Measurements from ENCODE around the gene HELB.

The HELB gene

DNA sequence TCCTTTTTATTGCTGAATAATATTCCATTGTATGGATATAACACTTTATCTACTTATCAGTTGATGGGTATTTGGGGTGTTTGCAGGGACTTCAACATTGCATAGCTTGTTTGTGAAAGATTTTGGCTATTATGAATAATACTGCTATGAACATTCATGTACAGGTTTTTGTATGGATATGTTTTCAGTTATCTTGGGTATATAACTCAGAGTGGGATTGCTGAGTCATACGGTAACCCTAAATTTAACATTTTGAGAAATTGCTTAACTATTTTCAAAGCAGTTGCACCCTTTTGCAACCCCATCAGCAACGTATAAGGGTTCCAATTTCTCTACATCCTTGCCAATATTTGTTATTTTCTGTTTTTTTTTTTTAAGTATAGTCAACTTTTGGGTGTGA is 27.3 kb upstream of the HELB start:
- Histone ChIP-seq H3K9ac (ENCODE audit: low read depth, low read length) (no peak overlapping the region), H3K4me1 (ENCODE audit: control insufficient read depth, insufficient read depth, low read length) (no peaks in the 10 kb centered on the region), H3K4me3 (ENCODE audit: low read length) (no peak overlapping the region), H3K36me3 (ENCODE audit: insufficient read depth, low read length) (no peaks in the 10 kb centered on the region), H3K9me3 (replicated peaks; ENCODE audit: low read length) (no peaks in the 10 kb centered on the region), H3K27me3 (ENCODE audit: control insufficient read depth, insufficient read depth, low read length) (peaks cover 33% of the 10 kb centered on the region), H3K4me2 (ENCODE audit: low read length) (no peak overlapping the region)

- no peaks in the 10 kb centered on the region for H3K4me1 ChIP-seq (ENCODE audit: control insufficient read depth, insufficient read depth, low read length)
- no peak overlapping the region for H3K4me3 ChIP-seq (ENCODE audit: low read length)
- H3K9ac ChIP-seq (ENCODE audit: low read depth, low read length) = no peak overlapping the region
- H3K9me3 ChIP-seq (replicated peaks; ENCODE audit: low read length) = no peaks in the 10 kb centered on the region
- H3K27me3 ChIP-seq (ENCODE audit: control insufficient read depth, insufficient read depth, low read length) = peaks cover 24% of the 10 kb centered on the region
- no peaks in the 10 kb centered on the region for H3K36me3 ChIP-seq (ENCODE audit: insufficient read depth, low read length)
- no peak overlapping the region for H3K4me2 ChIP-seq (ENCODE audit: low read length)
These were observed 23.1 kb upstream of the HELB start for GRCh38 chr12:66279123-66279712.

GRCh38 chr12:66280561-66280960 is 21.7 kb upstream of the HELB start:
- Histone ChIP-seq H3K27me3 (ENCODE audit: control insufficient read depth, insufficient read depth, low read length) (peaks cover 24% of the 10 kb centered on the region), H3K4me1 (ENCODE audit: control insufficient read depth, insufficient read depth, low read length) (no peaks in the 10 kb centered on the region), H3K4me2 (ENCODE audit: low read length) (no peak overlapping the region), H3K9ac (ENCODE audit: low read depth, low read length) (no peak overlapping the region), H3K4me3 (ENCODE audit: low read length) (no peak overlapping the region), H3K9me3 (replicated peaks; ENCODE audit: low read length) (no peaks in the 10 kb centered on the region), H3K36me3 (ENCODE audit: insufficient read depth, low read length) (no peaks in the 10 kb centered on the region)

- no peaks in the 10 kb centered on the region for H3K4me1 ChIP-seq (ENCODE audit: control insufficient read depth, insufficient read depth, low read length)
- no peak overlapping the region for H3K4me3 ChIP-seq (ENCODE audit: low read length)
- H3K36me3 ChIP-seq (ENCODE audit: insufficient read depth, low read length) = no peaks in the 10 kb centered on the region
- H3K27me3 ChIP-seq (ENCODE audit: control insufficient read depth, insufficient read depth, low read length) = peaks cover 16% of the 10 kb centered on the region
- no peak overlapping the region for H3K4me2 ChIP-seq (ENCODE audit: low read length)
- H3K9ac ChIP-seq (ENCODE audit: low read depth, low read length) = no peak overlapping the region
- no peaks in the 10 kb centered on the region for H3K9me3 ChIP-seq (replicated peaks; ENCODE audit: low read length)
These were observed 20.0 kb upstream of the HELB start for GRCh38 chr12:66282244-66282643.

DNA sequence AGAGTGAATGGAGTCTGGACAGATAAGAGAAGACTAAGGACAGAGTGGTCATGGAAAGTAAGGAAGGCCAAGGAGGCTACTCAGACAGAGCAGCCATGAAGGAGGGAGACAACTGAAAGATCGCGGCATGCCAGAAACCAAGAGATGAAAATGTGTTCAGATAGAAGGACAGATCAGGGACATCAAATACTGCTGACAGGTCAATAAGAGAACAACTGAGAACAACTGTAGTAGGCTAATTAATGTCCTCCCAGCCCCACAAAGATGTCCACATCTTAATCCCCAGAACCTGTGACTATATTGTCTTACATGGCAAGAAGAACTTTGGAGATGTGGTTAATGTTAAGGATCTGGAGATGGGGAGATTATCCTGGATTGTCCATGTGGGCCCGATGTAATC is 15.0 kb upstream of the HELB start:
- Histone ChIP-seq H3K9me3 (replicated peaks; ENCODE audit: low read length) (no peaks in the 10 kb centered on the region), H3K4me1 (ENCODE audit: control insufficient read depth, insufficient read depth, low read length) (no peaks in the 10 kb centered on the region), H3K9ac (ENCODE audit: low read depth, low read length) (no peak overlapping the region), H3K27me3 (ENCODE audit: control insufficient read depth, insufficient read depth, low read length) (peaks cover 20% of the 10 kb centered on the region), H3K36me3 (ENCODE audit: insufficient read depth, low read length) (no peaks in the 10 kb centered on the region), H3K4me3 (ENCODE audit: low read length) (no peak overlapping the region), H3K4me2 (ENCODE audit: low read length) (no peak overlapping the region)

- Histone ChIP-seq H3K4me1 (ENCODE audit: control insufficient read depth, insufficient read depth, low read length) (no peaks in the 10 kb centered on the region), H3K9ac (ENCODE audit: low read depth, low read length) (no peak overlapping the region), H3K9me3 (replicated peaks; ENCODE audit: low read length) (no peaks in the 10 kb centered on the region), H3K4me3 (ENCODE audit: low read length) (no peak overlapping the region), H3K27me3 (ENCODE audit: control insufficient read depth, insufficient read depth, low read length) (peaks cover 14% of the 10 kb centered on the region), H3K4me2 (ENCODE audit: low read length) (no peak overlapping the region), H3K36me3 (ENCODE audit: insufficient read depth, low read length) (no peaks in the 10 kb centered on the region)
These were observed 14.2 kb upstream of the HELB start for GRCh38 chr12:66288121-66288520.

- Histone ChIP-seq H3K36me3 (ENCODE audit: insufficient read depth, low read length) (no peaks in the 10 kb centered on the region), H3K27me3 (ENCODE audit: control insufficient read depth, insufficient read depth, low read length) (peaks cover 15% of the 10 kb centered on the region), H3K4me2 (ENCODE audit: low read length) (no peak overlapping the region), H3K9ac (ENCODE audit: low read depth, low read length) (no peak overlapping the region), H3K4me3 (ENCODE audit: low read length) (no peak overlapping the region), H3K9me3 (replicated peaks; ENCODE audit: low read length) (no peaks in the 10 kb centered on the region), H3K4me1 (ENCODE audit: control insufficient read depth, insufficient read depth, low read length) (no peaks in the 10 kb centered on the region)
These were observed 12.8 kb upstream of the HELB start for GRCh38 chr12:66289485-66289884.

- Histone ChIP-seq H3K36me3 (ENCODE audit: insufficient read depth, low read length) (no peaks in the 10 kb centered on the region), H3K9ac (ENCODE audit: low read depth, low read length) (no peak overlapping the region), H3K9me3 (replicated peaks; ENCODE audit: low read length) (no peaks in the 10 kb centered on the region), H3K4me3 (ENCODE audit: low read length) (no peak overlapping the region), H3K4me2 (ENCODE audit: low read length) (no peak overlapping the region), H3K4me1 (ENCODE audit: control insufficient read depth, insufficient read depth, low read length) (no peaks in the 10 kb centered on the region), H3K27me3 (ENCODE audit: control insufficient read depth, insufficient read depth, low read length) (peaks cover 19% of the 10 kb centered on the region)
These were observed 11.5 kb upstream of the HELB start for GRCh38 chr12:66290716-66291200.

GRCh38 chr12:66296176-66296683 is 6.1 kb upstream of the HELB start:
- Histone ChIP-seq H3K4me1 (ENCODE audit: control insufficient read depth, insufficient read depth, low read length) (no peaks in the 10 kb centered on the region), H3K4me3 (ENCODE audit: low read length) (no peak overlapping the region), H3K27me3 (ENCODE audit: control insufficient read depth, insufficient read depth, low read length) (peaks cover 40% of the 10 kb centered on the region), H3K4me2 (ENCODE audit: low read length) (no peak overlapping the region), H3K9me3 (replicated peaks; ENCODE audit: low read length) (no peaks in the 10 kb centered on the region), H3K9ac (ENCODE audit: low read depth, low read length) (no peak overlapping the region), H3K36me3 (ENCODE audit: insufficient read depth, low read length) (no peaks in the 10 kb centered on the region)

DNA sequence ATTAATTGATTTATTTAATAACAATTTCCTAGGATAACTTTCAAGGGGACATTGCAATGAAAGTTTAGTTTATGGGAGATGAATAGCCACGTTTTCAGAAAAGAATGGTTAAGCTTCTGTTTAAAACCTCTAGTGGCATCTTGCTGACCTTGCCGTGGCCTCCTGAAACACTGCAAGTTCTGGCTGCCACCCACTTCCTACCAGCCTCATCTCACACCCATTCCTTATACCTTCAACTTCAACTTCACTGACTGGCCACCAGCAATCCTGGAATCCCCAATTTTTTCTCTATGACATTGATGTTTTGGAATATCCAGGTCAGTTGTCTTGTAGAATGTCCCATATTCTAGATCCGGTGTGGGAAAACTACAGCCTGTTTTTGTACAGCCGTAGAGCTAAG is 5.2 kb upstream of the HELB start:
- Histone ChIP-seq H3K4me3 (ENCODE audit: low read length) (no peak overlapping the region), H3K36me3 (ENCODE audit: insufficient read depth, low read length) (no peaks in the 10 kb centered on the region), H3K4me1 (ENCODE audit: control insufficient read depth, insufficient read depth, low read length) (no peaks in the 10 kb centered on the region), H3K9me3 (replicated peaks; ENCODE audit: low read length) (no peaks in the 10 kb centered on the region), H3K4me2 (ENCODE audit: low read length) (no peak overlapping the region), H3K9ac (ENCODE audit: low read depth, low read length) (no peak overlapping the region), H3K27me3 (ENCODE audit: control insufficient read depth, insufficient read depth, low read length) (peaks cover 40% of the 10 kb centered on the region)

GRCh38 chr12:66297923-66298322 is 4.4 kb upstream of the HELB start:
- no peak overlapping the region for H3K4me2 ChIP-seq (ENCODE audit: low read length)
- H3K9me3 ChIP-seq (replicated peaks; ENCODE audit: low read length) = no peaks in the 10 kb centered on the region
- H3K4me3 ChIP-seq (ENCODE audit: low read length) = no peak overlapping the region
- H3K36me3 ChIP-seq (ENCODE audit: insufficient read depth, low read length) = no peaks in the 10 kb centered on the region
- no peaks in the 10 kb centered on the region for H3K4me1 ChIP-seq (ENCODE audit: control insufficient read depth, insufficient read depth, low read length)
- H3K27me3 ChIP-seq (ENCODE audit: control insufficient read depth, insufficient read depth, low read length) = peaks cover 40% of the 10 kb centered on the region
- H3K9ac ChIP-seq (ENCODE audit: low read depth, low read length) = no peak overlapping the region

DNA sequence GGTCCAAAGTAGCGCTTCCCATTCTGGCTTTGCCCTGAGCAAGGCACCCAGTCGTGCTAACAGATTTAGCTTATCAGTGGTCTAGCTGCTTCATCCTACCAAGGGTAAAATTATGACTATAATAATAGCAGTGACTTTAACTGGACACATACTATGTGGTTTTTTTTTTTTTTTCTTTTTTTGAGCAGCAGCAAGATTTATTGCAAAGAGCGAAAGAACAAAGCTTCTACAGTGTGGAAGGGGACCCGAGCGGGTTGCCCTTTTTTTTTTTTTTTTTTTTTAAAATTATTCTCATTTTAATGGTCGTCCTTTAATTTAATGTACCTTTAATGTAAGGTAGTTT is 505 bp downstream of the HELB start:
- H3K36me3 ChIP-seq (ENCODE audit: insufficient read depth, low read length) = no peaks in the 10 kb centered on the region
- H3K27me3 ChIP-seq (ENCODE audit: control insufficient read depth, insufficient read depth, low read length) = peaks cover 16% of the 10 kb centered on the region
- H3K4me3 ChIP-seq (ENCODE audit: low read length) = peak overlapping the region; percentile 74
- peak overlapping the region; percentile 69 for H3K9ac ChIP-seq (ENCODE audit: low read depth, low read length)
- no peaks in the 10 kb centered on the region for H3K4me1 ChIP-seq (ENCODE audit: control insufficient read depth, insufficient read depth, low read length)
- no peaks in the 10 kb centered on the region for H3K9me3 ChIP-seq (replicated peaks; ENCODE audit: low read length)
- H3K4me2 ChIP-seq (ENCODE audit: low read length) = peak overlapping the region; percentile 83

Data from skeletal muscle satellite cell (primary cell).